Keratinocyte (primary cell): Measurements from ENCODE around the gene MDK.

Experiments
- EZH2 ChIP-seq: IDR thresholded peaks from one replicate; pipeline ENCODE4 v1.6.1; 2012; ENCODE audit warnings: inconsistent platforms, mild to moderate bottlenecking, low read length, moderate library complexity
- TF ChIP-seq, protein P1 (sequence below), 3 experiments: IDR thresholded peaks in 1 of 3; conservative IDR thresholded peaks in 1 of 3; optimal IDR thresholded peaks in 1 of 3; 2 replicates in 2 of 3; 3 replicates in 1 of 3; pipeline versions ENCODE3 to v1.5.1; 2011; ENCODE audit warnings: low read length in 3 of 3, mild to moderate bottlenecking in 3 of 3, moderate library complexity in 2 of 3, control low read depth in 1 of 3, inconsistent platforms in 1 of 3; ENCODE audit not compliant: insufficient read depth in 2 of 3; ENCODE audit errors: extremely low read depth in 1 of 3

DNA sequence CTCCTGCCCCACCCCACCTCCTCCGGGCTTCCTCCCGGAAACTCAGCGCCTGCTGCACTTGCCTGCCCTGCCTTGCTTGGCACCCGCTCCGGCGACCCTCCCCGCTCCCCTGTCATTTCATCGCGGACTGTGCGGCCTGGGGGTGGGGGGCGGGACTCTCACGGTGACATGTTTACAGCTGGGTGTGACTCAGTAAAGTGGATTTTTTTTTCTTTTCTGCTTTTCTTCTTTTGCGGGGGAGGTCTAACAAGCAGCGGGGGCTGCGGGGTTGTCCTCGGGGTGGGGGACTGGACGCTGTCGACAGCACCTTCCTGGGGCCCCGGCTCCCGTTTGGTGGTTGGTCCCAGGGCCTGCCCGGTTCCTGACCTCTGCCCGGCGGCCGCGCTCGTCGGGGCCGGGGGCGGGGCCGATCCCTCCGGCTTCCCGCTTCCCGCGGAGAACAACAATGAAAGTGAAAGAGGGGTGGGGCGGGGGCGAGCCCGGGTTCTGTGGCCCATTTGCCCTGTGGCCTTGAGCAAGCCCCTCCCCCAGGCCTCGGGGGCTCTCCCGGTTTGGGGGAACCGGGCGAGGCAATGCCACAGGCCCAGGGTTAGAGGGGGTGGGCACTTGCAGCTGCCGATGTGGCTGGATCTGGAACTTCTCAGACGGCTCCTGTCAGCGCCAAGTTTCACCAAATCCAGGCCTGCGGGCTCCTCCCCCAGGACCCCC lies 975 bp upstream of the MDK start:
- TF ChIP-seq, protein P1, sequence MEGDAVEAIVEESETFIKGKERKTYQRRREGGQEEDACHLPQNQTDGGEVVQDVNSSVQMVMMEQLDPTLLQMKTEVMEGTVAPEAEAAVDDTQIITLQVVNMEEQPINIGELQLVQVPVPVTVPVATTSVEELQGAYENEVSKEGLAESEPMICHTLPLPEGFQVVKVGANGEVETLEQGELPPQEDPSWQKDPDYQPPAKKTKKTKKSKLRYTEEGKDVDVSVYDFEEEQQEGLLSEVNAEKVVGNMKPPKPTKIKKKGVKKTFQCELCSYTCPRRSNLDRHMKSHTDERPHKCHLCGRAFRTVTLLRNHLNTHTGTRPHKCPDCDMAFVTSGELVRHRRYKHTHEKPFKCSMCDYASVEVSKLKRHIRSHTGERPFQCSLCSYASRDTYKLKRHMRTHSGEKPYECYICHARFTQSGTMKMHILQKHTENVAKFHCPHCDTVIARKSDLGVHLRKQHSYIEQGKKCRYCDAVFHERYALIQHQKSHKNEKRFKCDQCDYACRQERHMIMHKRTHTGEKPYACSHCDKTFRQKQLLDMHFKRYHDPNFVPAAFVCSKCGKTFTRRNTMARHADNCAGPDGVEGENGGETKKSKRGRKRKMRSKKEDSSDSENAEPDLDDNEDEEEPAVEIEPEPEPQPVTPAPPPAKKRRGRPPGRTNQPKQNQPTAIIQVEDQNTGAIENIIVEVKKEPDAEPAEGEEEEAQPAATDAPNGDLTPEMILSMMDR (optimal IDR thresholded peaks at IDR 0.05 in 1 of 3, IDR thresholded peaks at IDR 0.05 in 1 of 3, conservative IDR thresholded peaks at IDR 0.05 in 1 of 3; ENCODE audit: extremely low read depth in 1 of 3, insufficient read depth in 2 of 3, low read length in 3 of 3), result no peak
- TF ChIP-seq EZH2, result peak; percentile 43
